ENCODE results near the gene SGMS1.

DNA sequence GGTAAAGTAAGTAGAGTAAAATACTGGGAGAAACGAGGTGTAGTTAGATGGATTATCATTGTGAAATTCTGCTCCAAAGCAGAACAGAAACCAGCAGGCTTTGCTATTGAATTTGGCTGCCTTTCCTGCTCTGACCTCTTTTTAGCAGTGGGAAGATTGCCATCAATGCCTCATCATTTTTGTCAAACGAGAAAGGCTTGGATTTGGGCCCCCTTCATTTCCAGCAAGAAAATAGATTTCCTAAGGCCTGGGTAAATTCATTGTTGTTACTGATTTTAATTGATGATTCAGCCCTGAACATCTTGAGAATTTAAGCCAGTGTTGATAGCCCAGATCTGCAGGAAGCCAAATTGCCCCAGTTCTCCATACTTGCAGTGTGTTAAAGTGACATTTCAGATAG is 337.2 kb downstream of the SGMS1 start:
- no peak for TF ChIP-seq EP300 (IDR thresholded peaks at IDR 0.05)
- no peak for TF ChIP-seq CTCF (IDR thresholded peaks at IDR 0.05)
- TF ChIP-seq POLR2A (IDR thresholded peaks at IDR 0.05) = no peak
- TF ChIP-seq POLR2AphosphoS5 (IDR thresholded peaks at IDR 0.05) = no peak
